AG20443 (cell line): ENCODE data around the gene KCNK6.

Experiments
- DNase-seq: peaks from one replicate; pipeline ENCODE4 v3.0.0; 2012; ENCODE audit warnings: low spot score, mixed read lengths

The KCNK6 gene

DNA sequence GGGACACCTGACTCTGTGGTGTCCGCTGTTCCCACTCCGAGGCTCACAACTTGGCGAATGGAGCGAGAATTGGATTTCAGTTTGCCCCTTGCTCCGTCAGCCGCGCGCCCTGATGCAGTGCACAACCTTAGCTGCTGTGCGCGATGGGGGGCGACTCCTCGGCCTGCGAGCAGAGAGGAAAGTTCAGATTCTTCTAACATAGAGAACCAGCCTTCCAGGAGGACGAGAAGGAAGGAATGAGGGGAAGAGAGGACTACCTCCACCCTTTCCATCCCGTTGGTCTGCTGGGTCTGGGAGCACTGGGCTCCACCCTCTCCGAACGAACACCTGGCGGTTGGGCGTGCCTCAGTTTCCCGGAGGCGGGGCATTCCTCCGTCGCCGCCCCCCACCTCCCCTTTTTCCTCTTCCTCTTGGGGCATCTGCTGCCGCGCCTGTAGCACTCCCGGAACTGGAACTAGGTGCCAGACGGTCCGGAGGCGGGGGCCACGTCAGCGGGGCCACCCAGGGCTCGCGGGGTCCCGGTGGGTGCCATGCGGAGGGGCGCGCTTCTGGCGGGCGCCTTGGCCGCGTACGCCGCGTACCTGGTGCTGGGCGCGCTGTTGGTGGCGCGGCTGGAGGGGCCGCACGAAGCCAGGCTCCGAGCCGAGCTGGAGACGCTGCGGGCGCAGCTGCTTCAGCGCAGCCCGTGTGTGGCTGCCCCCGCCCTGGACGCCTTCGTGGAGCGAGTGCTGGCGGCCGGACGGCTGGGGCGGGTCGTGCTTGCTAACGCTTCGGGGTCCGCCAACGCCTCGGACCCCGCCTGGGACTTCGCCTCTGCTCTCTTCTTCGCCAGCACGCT is at the start of gene KCNK6:
KCNK6 (plus strand) TSS at position 425 of the 838 bp plus-strand sequence; CDS start at position 531, 106 bp downstream.
- peak; percentile 51 for DNase-seq

DNA sequence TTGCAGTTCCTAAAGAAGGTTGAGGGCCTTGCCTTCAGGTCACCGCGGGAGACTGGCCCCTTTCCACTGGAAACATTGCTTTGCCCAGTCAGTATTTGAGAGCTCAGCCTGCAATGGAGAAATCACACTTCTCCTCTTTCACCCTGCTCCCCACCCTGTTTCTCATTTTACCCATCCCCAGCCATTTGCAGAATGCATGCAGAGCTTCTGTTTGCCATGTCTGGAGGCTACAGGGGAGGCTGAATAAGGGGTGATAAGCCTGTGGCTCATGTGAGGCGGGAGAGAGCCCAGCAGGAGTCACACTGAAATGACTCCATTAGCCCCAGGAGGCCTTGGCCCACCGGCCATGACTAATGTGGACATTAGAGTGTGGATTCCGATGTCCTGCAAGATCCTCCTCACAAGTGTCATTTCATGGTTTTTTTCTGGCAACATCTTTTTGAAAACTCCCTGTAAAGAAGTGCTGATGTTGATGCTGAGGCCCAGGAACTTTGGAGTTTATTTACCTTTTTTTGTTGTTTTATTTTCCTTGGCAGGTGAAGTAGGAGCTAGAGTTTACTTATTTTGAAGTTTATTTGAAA is 49.0 kb upstream of the KCNK6 start:
- DNase-seq = no peak

DNA sequence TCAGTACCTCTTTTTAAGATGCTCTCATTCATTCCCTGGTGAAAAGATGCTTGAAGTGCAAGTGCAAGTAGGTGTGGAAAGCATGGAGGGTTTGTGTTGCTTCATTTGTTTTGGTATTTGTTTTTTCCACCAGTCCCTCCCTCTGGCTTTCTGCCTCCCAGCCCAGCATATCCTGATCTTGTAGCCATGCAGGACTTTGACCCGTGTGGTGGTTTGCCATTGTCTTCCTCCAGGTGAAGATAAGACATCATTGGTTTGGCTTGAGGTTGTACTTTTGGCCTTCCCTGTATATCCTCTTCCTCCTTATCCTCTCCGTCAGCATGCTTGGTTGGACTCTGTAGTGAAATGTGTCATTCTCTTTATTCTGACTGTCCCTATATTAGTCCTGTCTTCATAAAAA is 46.1 kb upstream of the KCNK6 start:
- DNase-seq = no peak

DNA sequence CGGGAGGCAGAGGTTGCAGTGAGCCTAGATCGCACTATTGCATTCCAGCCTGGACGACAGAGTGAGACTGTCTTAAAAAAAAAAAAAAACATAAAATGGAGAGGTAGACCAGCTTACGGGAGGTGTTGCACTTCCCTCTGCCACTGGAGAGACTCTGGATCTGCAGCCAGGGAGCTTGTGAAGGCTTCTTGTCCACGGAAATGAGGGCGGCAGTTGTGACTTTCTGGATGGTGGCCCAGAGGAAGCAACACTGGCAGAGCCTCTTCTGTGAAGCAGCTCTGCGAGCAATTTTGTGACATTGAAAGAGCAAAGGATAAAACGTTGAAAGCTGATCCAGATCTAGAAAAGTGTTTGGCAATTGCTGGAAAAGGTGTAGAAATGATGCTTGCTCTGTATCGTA is 44.9 kb upstream of the KCNK6 start:
- no peak for DNase-seq

DNA sequence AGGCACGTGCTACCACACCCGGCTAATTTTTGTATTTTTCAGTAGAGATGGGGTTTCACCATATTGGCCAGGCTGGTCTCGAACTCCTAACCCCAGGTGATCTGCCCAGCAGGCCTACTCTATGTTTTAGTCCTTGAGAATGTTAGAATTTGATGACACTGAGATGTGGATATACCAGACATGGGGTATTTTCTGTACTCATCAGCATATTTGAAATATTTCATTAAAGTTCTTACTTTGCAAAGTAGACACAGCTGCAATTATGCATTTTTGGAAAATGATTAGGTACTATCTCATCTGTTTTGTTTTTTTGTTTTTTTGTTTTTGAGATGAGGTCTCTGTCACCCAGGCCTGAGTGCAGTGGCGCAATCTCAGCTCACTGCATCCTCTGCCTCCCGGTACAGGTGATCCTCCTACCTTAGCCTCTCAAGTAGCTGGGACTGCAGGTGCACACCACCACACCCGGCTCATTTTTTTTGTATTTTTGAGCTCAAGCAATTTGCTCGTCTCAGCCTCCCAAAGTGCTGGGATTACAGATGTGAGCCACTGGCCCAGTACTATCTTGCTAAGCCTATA is 42.6 kb upstream of the KCNK6 start:
- DNase-seq = no peak

DNA sequence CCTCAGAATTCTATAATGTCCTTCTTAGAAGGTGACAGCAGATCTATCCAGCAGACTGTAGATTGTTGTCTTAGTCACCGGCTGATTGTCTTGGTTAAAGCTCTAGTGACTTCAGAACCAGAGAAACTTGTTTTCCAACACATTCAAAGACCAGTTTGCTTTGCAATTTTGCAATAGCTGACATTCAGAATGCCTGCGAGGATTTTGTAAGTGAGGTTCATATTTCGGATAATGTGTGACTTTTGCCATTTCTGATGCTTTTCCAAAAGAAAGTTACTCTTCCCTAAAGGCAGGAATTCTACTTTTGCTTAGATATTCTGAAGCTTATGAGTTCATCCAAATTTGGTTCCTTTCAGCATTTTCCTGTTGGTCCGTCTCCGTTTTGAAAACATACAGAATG is 42.1 kb upstream of the KCNK6 start:
- no peak for DNase-seq

DNA sequence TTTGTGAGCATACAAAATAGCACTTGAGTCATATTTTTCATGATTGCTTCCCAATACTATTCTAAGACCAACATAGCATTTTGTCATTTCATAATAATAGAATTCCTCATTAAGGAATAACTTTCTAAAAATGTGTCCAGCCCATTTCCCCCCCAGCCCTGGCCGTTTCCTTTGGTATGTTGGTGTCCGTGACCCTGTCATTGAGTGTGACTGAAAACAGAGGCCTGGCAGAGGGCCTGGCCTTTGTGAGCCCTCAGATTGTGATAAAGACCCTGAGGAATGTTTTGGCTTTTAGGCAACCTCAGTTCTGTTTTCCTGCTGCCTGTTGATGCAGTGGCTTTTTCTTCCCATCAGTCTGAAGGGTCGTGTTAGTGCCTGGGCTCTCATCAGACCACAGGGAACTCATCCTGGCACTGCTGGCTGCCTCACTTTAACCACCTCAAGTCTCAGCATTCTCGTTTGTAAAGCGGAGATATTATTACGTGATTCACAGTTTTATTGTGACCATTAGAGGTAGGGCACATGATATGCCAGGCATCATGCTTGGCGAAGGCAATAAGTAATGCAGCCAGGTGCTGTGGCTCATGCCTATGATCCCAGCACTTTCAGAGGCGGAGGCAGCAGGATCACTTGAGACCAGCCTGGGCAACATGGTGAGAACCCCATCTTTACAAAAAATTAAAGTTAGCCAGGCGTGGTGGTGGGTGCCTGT is 41.5 kb upstream of the KCNK6 start:
- DNase-seq = peak; percentile 87

DNA sequence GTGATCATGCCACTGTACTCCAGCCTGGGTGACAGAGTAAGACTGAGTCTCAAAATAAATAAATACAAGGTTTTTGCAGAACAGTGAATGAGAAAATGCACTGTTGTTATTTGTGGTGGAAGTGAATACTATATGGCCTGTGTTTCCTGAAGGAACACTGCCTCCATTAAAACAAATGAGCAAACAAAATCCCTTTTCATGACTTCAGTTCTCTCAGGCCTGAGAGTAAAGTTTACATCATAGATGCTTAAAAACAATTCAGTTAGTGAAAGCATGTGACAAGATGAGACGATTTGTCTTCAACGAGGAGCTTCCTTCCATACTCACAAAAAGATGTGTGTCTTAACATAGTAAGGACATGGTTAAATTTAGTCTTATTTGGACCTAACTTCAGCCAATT is 40.9 kb upstream of the KCNK6 start:
- no peak for DNase-seq

DNA sequence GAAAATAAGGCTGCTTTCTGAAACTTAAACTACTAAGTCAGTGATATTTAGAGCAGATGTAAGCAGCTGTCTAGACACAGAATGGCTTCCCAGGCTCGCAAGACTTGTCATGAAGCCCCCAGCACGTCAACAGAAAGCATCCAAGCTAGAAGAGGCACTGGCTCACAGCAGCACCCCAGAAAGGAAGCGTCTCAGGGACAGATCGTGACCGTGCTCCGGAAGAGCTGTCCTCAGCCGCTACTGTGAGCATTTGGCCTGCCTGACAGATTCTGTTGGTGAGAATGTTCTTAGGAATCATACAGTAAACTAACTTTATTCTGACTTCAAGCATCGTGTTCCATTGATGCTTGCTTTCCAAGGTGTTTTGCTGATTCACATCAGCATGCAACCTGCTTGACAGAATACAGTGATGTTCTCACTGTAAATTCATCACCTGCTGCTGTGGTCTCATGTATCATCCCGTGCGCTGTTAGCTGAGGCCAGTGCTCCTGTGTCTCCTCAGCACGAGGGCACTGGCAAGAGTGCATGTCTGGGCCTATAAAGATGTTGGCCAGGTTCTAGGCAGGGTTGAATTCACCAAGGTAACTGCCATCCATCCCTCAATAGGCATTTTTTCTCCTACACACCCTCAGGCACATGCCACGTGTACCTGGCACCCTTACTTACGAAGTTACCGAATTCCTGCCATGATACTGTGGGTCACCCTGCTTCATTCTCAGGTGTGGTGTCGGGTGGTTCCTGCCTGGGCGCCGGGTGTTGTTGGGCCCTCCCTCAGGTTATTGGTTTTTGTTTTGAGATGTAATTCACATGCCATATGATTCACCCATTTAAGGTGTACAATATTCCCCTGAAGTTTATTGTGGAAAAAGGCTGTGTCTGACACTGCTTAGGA is 39.4 kb upstream of the KCNK6 start:
- no peak for DNase-seq

DNA sequence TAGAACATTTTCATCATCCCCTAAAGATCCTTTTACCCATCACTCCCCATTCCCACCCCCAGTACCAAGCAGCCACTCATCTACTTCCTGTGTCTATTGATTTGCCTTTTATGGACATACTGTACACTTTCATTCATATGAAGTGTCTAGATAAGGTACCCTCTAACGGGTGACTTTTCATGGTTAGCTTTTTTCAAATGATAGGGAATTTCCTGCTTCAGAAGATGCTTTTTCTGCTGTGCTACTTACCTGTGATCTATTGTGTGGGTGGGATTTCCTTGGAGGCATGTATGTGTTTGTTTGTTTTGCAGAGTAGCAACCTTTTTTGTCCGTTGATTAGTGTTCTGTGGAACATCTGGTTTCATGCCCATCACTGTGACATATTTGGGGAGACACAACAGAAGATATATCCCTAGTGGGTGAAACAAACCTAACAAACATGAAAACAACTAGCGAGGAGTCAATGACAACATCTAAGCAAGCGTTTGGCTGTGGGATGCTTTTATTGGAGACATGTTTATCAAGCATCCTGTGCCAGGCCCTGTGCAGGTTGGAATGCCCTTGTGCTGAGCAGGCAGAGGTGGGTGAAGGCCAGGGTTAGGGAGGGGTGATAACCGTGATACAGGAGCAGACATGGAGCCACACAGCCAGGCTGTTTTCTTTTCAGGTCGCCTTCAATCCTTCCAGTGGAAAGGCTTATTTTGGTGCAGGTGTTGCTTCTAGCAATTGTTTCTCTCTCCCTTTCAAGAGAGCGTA is 37.7 kb upstream of the KCNK6 start:
- no peak for DNase-seq

DNA sequence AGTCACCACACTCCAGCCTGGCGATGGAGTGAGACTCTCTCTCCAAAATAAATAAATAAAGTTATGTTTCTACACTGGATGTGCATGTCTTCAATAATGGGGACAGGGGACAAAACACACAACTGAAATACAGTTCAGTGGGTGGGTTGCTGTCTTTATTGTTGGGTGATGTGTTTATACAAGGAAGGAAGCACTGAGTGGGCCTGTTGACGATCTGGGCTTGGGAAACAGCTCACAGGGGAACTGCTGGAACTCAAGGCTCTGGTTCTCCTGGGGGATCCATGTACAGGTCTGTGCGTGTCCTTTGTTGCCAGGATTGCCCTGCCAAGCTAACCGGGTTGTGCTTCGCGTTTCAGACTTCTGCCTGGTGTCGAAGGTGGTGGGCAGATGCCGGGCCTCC is 36.4 kb upstream of the KCNK6 start:
- no peak for DNase-seq

DNA sequence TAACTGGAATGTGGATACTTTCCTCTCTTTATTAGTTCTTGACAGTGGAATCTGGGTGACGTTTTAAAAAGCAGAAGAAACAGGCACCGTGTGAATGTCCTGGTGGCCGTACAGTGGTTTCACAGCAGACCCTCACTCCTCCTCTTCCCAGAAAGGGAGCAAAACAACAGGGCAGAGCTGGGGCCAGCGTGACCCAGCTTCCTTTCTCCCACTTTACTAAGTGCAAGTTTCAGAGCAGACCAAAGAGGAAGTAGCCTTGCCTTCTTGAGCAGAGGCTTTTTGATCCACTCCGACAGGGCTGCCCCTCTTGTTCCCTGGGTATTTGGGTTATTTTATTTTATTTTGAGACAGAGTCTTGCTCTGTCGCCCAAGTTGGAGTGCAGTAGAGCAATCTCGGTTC is 35.2 kb upstream of the KCNK6 start:
- no peak for DNase-seq

DNA sequence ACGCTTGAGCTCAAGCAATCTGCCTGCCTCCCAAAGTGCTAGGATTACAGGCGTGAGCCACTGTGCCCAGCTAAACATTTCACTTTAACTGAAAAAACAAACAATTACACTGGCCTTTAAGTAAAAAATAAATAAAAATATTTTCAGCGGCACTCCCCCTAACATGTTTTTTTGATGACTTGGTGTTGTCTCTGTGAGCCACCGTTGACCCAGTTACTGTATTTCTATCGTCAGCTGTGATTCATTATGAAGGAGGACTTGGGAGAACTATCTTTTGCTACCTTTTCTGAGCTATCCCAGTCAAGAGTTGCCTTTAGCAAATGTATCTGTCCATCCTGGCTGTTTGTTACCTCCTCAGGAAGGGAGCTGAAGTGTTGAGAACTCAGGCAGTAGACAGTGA is 34.1 kb upstream of the KCNK6 start:
- DNase-seq = peak; percentile 76

DNA sequence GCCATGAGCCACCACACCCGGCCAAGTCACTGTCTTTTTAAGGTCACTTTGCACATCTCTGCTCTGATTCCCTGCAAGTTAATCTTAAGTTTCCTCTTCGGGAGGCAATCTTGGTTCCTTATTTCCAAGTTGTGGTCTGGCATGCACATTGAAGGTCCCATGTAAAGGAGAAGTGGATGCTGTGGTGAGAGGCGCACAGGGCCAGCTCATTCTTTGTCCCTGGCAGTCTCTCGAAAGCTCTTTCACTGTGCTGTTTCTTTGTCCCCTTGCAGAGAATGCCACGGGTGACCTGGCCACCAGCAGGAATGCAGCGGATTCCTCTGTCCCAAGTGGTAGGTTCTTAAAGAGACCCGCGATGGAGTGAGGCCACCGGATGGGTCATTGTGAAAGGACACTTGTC is 32.0 kb upstream of the KCNK6 start:
- DNase-seq = no peak

DNA sequence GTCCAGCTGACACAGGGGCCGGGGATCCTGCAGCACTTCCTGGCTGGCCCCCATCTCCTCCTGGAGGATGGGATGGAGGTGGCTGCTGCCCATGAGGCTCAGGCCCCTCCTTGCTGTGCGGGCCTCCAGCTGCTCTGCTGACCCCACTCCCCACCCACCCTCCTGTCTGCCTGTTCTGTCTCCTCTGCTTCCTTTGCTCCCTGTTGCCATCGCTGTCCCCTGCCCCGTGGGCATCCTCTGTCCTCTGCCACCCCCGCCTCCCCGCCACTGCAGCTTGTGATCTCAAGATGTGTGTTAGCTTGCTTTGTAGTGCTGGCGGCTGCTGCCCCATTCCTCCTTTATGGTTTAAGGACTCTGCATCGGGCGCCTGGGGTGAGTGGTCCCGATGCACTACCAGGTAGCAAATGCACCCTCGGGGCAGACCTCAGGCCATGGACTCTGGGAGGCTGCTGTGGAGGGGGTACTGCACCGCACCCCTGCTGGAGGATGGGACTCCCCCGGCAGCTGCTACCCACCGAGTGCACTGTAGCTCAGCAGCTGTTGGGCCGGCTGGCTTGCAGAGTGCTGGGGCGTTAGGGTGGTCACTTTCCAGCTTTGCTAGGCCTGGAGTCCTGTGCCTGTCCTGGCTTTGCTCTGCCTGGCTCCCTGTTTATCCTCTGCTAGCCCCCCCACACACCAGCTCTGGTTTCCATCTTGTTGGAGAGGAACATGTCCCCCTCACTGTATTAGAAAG is 31.4 kb upstream of the KCNK6 start:
- no peak for DNase-seq

DNA sequence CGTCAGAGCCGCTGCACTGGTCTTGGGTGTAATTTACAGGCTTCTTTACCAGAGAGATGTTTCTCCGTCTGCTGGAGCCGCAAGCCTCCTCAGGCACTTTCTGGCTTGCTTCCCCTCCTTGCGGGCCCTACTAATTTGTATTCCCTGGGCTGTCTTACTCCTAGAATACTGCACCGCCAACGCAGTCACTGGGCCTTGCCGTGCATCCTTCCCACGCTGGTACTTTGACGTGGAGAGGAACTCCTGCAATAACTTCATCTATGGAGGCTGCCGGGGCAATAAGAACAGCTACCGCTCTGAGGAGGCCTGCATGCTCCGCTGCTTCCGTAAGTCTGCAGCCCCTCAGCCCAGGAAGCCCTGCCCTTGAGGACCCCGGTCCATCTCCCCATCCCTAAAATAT is 29.7 kb upstream of the KCNK6 start:
- DNase-seq = no peak

DNA sequence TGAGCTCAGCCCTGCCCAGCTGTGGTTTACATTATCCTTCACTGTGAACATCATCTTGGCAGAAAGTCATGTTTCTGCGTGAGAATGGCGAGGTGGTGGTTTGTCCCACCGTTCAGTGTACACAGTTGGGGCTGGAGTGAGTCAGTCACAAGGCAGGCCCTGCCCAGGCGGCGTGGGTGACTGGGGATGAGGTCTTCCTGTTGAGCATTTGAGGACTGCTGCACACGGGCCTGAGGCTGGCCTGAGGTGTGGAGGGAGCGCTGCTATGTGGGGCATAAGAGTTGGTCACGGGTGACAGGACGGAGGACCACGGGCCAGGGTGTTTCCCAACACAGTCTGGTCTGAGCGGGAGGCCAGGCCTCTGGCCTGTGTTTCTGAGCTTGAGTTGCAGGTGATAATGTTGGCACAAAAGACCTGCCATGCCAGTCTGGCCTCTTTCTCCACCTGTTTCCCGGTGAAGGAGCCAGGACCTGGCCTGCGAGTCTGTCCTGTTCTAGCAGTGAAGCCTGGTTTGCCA is 29.0 kb upstream of the KCNK6 start:
- peak; percentile 95 for DNase-seq

DNA sequence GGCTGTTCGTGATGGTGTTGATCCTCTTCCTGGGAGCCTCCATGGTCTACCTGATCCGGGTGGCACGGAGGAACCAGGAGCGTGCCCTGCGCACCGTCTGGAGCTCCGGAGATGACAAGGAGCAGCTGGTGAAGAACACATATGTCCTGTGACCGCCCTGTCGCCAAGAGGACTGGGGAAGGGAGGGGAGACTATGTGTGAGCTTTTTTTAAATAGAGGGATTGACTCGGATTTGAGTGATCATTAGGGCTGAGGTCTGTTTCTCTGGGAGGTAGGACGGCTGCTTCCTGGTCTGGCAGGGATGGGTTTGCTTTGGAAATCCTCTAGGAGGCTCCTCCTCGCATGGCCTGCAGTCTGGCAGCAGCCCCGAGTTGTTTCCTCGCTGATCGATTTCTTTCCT is 27.8 kb upstream of the KCNK6 start:
- DNase-seq = no peak

DNA sequence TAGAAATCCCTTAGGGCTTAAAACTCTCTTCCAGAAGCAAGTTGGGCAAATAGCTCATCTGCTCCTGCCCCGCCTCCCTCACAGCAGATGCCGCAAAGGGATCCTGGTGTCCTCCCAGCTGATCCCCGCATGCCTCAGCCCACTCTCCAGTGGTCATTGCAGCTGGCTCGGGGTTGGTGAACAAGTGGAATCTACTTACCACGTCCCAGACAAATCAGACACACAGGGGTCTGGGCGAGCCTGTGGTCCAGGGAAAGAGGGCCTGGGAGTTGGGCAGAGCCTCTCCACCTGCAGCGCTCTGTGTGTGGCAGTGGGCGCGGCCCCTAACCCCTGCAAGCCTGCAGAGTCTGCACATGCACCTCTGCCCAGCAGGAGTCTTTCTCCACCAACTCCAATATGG is 26.4 kb upstream of the KCNK6 start:
- DNase-seq = no peak

DNA sequence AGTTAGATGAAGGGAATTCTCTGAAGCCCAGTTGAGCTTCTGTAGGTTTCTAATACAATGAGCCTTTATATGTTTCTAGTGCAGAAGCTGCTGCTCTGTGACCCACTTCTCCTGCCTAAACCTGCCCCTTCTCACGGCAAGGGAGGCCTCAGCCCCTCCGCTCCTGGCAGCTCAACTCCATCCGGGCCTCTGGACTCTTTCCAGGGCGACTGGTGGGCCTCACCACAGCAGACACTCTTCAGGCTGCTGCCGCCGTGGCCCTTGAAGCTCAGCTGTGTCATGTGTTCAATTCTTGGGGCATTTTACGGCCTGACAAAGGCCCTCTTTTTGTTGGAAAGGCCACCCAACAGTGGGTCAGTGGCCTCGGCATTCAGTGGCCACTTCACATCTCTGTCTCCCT is 25.6 kb upstream of the KCNK6 start:
- no peak for DNase-seq
